ENCODE results near the gene PLPP2. TPM values are rescaled to one million over a fixed set of nuclear protein-coding genes. Genes with fewer than 3 reads are reported as not detected.

PLPP2 gene
- total RNA-seq, 4 donors from 2014 or later: 6.7 to 31.7 (median 22.3) TPM

GRCh38 chr19:290372-291005 is 714 bp downstream of the PLPP2 start:
- no peak for TF ChIP-seq POLR2A (IDR thresholded peaks at IDR 0.05)
- TF ChIP-seq, protein P1, sequence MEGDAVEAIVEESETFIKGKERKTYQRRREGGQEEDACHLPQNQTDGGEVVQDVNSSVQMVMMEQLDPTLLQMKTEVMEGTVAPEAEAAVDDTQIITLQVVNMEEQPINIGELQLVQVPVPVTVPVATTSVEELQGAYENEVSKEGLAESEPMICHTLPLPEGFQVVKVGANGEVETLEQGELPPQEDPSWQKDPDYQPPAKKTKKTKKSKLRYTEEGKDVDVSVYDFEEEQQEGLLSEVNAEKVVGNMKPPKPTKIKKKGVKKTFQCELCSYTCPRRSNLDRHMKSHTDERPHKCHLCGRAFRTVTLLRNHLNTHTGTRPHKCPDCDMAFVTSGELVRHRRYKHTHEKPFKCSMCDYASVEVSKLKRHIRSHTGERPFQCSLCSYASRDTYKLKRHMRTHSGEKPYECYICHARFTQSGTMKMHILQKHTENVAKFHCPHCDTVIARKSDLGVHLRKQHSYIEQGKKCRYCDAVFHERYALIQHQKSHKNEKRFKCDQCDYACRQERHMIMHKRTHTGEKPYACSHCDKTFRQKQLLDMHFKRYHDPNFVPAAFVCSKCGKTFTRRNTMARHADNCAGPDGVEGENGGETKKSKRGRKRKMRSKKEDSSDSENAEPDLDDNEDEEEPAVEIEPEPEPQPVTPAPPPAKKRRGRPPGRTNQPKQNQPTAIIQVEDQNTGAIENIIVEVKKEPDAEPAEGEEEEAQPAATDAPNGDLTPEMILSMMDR (IDR thresholded peaks at IDR 0.05): no peak
- H3K4me3 ChIP-seq (replicated peaks in 1 of 3): peak overlapping the region in 1 of 3 donors; percentile 41
- peak overlapping the region in 1 of 3 donors; percentile 70 for H3K27ac ChIP-seq
- intact Hi-C loops (cut with DNase I): no loop called here
- peaks cover 10 to 27% of the 10 kb centered on the region in 2 donors for H3K4me1 ChIP-seq
- no peaks in the 10 kb centered on the region for H3K9me3 ChIP-seq
- WGBS, 2 donors: 2 to 7% methylated on average over 10 to 19 of the region's 51 CpGs
- H3K27me3 ChIP-seq: no peaks in the 10 kb centered on the region
- no peaks in the 10 kb centered on the region for H3K36me3 ChIP-seq
- DNase-seq: peak; percentile 61 to 85

- TF ChIP-seq, protein P1 (IDR thresholded peaks at IDR 0.05): no peak
- TF ChIP-seq POLR2A (IDR thresholded peaks at IDR 0.05): no peak
- WGBS, 2 donors: 53 to 58% methylated on average over 23 to 26 of the region's 26 CpGs
- intact Hi-C loops (cut with DNase I): no loop called here
- peaks cover 10 to 20% of the 10 kb centered on the region in 2 donors for H3K4me1 ChIP-seq
- peak; percentile 43 to 70 for DNase-seq
- H3K27me3 ChIP-seq: no peaks in the 10 kb centered on the region
- no peak overlapping the region for H3K4me3 ChIP-seq (replicated peaks in 1 of 3)
- H3K9me3 ChIP-seq: no peaks in the 10 kb centered on the region
- peak overlapping the region in 1 of 3 donors; percentile 70 for H3K27ac ChIP-seq
- no peaks in the 10 kb centered on the region for H3K36me3 ChIP-seq
Observed at GRCh38 chr19:289651-290371, 1.4 kb downstream of the PLPP2 start.

- no peak for DNase-seq
- Histone ChIP-seq H3K4me3 (replicated peaks in 1 of 3) (no peak overlapping the region), H3K9me3 (no peaks in the 10 kb centered on the region), H3K27me3 (no peaks in the 10 kb centered on the region), H3K4me1 (peaks cover 10 to 11% of the 10 kb centered on the region in 2 donors), H3K36me3 (no peaks in the 10 kb centered on the region), H3K27ac (no peak overlapping the region)
- intact Hi-C loops (cut with DNase I): no loop called here
- 85 to 86% methylated on average over 10 of the region's 10 CpGs for WGBS, 2 donors
- TF ChIP-seq POLR2A (IDR thresholded peaks at IDR 0.05): no peak
- TF ChIP-seq, protein P1 (IDR thresholded peaks at IDR 0.05): no peak
Observed at GRCh38 chr19:288911-289310, 2.3 kb downstream of the PLPP2 start.

DNA sequence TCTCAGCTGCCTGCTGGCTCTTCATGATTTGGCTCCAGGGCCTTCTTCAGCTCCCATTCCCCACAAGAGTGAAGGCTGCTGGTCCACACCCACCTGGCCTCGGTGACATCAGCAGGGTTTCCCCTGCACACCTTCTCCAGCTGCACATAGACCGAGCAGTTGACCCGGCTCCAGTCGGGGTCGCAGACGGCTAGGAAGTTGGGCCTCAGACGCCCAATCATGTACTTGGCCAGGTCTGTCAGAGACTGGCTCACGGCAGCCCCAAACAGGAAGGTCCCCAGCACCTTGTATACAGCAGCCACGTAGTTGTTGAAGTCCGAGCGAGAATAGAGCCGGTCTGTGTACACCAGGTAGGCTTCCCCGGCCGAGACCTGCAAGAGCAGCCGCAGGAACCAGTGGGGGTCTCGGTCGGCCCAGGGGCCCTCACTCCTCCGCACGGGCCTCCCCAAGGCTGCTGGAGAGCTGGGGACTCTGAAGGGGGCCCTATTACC is 3.8 kb downstream of the PLPP2 start:
- 91 to 94% methylated on average over 10 to 18 of the region's 19 CpGs for WGBS, 2 donors
- no peak for DNase-seq
- TF ChIP-seq POLR2A (IDR thresholded peaks at IDR 0.05): no peak
- TF ChIP-seq, protein P1 (IDR thresholded peaks at IDR 0.05): no peak
- intact Hi-C loops (cut with DNase I): no loop called here
- H3K9me3 ChIP-seq: no peaks in the 10 kb centered on the region
- H3K4me1 ChIP-seq: peaks cover 10 to 11% of the 10 kb centered on the region in 2 donors
- H3K27me3 ChIP-seq: no peaks in the 10 kb centered on the region
- no peak overlapping the region for H3K4me3 ChIP-seq (replicated peaks in 1 of 3)
- no peak overlapping the region for H3K27ac ChIP-seq
- no peaks in the 10 kb centered on the region for H3K36me3 ChIP-seq

DNA sequence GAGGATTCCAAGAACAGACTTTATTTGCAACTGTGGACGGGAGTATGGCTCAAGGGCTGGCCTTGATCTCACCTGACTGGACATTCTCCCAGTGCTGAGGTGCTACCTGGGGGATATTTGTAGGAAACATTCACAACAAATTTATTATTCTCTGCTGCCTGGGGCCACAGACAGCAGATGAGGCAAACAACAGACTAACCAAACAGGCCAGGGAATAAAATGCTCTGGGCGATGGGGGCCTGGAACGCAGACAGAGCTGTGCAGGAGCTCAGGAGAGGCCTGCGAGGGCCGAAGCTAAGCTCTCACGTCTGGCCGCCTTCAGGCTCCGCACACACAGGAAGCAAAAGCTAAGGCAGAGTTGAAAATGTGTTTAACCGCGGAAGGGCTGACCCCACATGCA is 7.8 kb downstream of the PLPP2 start:
- Histone ChIP-seq H3K27me3 (no peaks in the 10 kb centered on the region), H3K36me3 (peaks cover 0 to 7% of the 10 kb centered on the region in 2 donors), H3K4me1 (no peaks in the 10 kb centered on the region), H3K27ac (no peak overlapping the region), H3K4me3 (replicated peaks in 1 of 3) (no peak overlapping the region), H3K9me3 (no peaks in the 10 kb centered on the region)
- DNase-seq: no peak
- 81 to 89% methylated on average over 10 of the region's 10 CpGs for WGBS, 2 donors
- TF ChIP-seq, protein P1 (IDR thresholded peaks at IDR 0.05): no peak
- TF ChIP-seq POLR2A (IDR thresholded peaks at IDR 0.05): no peak
- intact Hi-C loops (cut with DNase I): no loop called here
